22Rv1 (cell line): ENCODE data around the gene PAX6.

Experiments used
- ZFX ChIP-seq: fragments of 450-650 bp; IDR thresholded peaks from 2 replicates; pipeline ENCODE4 v1.6.1; 2017; ENCODE audit warnings: antibody characterized with exemption, borderline replicate concordance
- TF ChIP-seq, protein P1 (sequence below): fragments of 450-650 bp; IDR thresholded peaks from 2 replicates; pipeline ENCODE4 v1.5.1; 2017; ENCODE audit warnings: mild to moderate bottlenecking

DNA sequence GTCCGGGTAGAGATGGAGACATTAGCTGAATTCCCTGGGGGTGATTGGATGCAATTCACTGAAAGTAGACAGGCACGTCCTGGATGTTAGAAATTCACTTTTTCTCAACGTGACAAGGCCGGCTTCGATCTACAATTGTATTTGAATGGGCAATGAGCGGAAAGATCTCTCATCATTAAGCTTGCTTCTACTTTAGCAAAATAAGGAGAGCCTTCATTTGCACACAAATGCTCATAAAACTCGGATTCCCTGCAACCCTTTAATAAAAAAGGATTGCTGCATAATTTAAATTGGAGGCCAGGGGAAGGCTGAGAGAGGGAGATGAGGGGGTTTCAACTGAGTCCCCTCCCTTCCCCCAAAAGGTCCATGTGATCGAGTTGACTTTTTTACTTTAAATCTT lies 10.6 kb upstream of the PAX6 start:
- TF ChIP-seq, protein P1, sequence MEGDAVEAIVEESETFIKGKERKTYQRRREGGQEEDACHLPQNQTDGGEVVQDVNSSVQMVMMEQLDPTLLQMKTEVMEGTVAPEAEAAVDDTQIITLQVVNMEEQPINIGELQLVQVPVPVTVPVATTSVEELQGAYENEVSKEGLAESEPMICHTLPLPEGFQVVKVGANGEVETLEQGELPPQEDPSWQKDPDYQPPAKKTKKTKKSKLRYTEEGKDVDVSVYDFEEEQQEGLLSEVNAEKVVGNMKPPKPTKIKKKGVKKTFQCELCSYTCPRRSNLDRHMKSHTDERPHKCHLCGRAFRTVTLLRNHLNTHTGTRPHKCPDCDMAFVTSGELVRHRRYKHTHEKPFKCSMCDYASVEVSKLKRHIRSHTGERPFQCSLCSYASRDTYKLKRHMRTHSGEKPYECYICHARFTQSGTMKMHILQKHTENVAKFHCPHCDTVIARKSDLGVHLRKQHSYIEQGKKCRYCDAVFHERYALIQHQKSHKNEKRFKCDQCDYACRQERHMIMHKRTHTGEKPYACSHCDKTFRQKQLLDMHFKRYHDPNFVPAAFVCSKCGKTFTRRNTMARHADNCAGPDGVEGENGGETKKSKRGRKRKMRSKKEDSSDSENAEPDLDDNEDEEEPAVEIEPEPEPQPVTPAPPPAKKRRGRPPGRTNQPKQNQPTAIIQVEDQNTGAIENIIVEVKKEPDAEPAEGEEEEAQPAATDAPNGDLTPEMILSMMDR = no peak
- no peak for TF ChIP-seq ZFX
